D341Med (cell line): Measurements from ENCODE around the gene DGKD.

Experiments
- DNase-seq: peaks from one replicate; pipeline ENCODE4 v3.0.0; 2012; ENCODE audit warnings: low spot score

The DGKD gene

DNA sequence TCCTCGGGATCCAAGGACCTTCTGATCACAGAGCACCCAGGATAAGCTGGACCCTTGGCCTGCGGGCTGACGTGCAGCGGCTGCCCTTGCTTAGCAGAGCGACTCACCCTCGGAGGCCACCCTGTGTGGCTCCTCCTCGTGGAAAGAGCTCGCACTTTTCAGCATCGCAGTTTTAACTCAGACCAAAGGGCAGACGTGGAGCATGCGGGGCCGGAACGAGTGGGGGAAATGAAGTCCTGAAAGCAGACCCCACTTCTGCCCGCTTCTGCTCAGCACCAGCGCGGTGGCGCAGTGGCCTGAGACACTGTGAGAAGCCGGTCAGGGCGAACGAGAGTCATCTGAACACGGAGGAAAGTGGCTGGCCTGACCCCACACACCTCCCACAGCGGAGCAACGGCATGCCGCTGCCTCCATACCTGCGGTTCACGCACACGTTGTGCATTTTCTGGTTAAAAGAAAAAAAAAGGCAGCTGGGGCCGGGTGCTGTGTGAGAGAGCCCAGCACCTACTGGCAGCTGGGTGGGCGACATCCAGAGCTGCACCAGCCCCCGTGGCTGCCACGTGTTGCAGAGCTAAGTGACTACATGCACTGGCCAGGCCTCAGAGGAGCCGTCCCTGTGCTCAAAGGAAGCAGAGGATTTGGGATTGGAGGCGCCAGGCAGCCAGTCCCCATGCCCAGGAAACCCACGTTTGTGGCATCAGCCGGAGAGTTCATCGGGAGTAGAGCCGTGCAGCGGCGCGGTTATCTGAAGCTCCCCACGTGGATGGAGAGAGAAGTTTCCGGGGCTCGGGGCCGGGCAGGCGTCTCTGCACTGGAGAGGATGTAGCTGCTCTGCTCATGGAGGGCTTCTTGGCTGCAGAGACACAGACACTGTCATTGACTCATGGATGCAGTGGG lies 122.6 kb downstream of the DGKD start:
- peak; percentile 17 for DNase-seq

DNA sequence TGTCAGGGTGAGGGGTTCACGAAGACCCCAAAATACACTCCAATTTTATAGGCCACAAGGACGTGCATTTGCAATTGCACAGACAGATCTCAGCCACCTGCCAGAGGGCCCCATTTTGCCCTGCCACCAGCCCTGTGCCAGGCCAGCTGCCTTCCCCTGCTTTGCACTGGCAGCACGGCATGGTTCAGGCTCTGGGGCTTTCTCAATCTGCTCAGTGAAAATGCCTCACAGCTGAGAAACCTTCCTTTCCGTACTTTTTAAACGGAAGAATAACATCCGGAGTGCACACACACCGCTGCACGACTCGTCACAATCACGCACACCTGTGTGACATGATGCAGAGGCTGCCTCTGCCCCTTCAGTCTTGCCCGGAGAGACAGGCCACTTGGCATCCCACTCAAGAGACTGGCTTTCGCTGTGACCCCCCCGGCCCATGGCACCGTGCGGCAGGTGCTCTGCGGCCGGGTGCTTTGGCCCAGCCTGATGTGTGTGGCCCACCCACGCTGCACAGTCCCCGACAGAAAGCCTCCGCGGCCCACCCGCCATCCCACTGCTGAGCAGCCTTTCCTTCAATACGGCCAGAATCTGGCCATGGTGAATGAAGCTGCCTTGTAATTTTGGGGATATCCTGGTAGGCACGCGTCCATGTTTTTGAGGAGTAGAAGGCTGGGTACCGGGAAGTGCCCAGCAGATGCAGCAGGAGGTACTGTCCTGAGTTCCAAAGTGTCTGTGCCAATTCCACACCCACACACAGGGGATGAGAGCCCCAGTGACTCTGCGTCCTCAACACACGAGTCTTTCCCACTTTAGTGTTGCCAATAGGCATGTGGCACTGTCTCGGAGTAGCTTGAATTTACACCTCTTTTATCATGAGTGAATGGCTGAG lies 123.5 kb downstream of the DGKD start:
- DNase-seq, result peak; percentile 11

DNA sequence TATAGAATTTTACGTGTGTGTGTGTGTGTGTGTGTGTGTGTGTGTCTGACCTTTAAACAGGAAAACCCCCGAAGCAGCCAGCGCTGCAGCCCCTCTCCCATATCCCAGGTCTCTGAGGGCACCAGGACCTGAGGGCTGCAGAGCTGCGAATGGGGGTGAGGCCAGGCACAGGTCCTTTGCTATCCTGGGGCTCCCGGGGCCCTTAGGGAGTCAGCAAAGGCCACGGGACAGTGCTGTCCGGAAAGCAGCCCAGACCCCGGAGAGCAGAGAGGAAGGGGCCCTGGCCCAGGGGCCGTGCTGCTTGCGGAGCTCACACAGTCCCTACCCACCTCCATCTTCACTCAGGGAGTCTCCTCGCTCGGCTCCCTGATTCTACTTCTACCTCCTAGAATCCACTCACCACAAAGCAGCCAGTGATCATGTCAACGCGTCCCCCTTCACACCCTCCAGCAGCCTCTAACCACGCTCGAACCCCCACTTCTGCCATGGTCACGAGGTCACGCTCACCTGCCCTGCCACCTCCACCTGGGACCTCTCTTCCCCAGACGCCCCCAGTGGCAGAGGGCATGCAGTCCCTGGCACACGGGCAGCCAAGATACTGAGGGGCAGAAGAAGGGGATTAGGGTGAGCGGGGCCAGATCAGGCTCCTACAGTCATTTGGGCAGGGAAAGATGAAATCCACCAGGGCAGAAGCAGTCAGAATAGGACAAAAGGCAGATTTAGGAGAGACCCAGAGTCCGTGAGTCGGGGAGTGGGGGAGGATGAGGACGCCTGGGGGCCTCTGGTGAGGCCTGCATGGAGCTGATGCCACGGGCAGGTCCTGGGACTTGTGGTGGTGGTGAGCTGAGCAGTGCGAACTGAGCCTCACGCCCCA lies 125.6 kb downstream of the DGKD start:
- peak; percentile 15 for DNase-seq

DNA sequence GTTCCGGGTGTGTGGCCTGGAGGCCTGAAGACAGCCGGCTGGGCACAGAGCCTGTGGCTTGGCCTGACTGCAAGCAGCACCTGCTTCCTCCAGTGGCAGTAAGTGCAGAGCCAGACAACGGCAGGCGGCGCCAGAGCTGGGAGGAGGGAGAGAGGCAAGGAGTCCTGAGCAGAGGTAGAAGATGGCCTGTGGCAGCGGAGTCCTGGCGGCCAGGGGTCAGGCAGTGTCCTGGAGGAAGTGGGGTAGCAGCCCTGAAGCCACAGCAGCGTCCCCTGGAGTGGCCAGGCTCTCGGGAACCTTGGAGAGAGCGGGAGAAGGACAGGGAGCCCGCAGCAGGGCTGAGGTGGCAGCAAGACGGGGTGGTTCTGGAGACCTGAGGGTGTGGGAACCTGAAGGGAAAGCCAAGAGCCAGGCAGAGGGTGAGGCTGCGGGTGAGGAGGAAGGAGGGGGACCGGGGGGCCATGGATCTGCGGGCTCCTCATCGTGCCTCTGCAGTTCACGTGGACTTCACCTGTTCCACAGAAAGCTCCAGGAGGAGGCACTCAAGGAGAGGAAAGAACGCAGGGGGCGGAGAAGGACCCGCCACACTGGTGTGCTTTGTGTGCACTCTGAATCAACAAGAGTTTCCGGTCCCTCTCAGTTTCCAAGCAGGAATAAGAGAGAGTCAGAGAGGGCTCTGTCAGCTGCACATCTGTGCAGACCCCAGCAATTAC lies 126.4 kb downstream of the DGKD start:
- DNase-seq, result peak; percentile 24

DNA sequence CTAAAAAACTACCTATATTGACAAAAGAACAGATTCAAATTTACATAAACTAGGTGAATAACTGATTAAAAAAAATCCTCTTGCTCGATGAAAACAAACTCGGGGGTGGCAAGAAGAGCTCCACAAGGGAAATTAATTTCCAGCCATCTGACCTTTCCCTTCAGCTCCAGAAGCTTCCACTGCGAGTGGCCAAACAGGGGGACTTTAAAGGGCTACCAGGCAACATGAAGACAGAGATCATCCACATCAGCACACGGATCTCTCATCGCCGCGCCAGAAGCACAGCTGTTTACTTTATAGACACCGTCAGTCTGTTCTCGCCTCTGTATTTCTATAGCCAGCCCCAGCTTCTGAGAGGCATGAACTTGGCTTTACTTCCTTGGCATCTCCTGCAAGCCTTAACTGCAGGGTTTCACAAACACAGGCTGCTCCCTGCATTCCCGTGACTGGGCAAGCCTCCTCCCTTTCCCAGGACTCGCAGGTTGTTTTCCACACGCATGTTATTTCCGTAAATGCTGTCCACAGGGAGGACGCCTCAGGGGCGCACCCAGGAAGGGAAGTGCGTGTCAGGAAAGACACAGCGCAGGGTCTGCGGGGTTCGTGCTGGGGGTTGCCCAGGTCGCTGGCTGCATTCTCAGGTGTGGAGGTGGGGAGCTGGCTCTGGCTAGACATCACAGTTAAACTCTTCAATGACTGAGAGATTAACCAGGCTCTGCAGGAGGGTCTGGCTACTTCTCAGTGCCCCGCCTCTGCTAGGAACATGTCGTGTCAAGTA lies 127.3 kb downstream of the DGKD start:
- peak; percentile 15 for DNase-seq

DNA sequence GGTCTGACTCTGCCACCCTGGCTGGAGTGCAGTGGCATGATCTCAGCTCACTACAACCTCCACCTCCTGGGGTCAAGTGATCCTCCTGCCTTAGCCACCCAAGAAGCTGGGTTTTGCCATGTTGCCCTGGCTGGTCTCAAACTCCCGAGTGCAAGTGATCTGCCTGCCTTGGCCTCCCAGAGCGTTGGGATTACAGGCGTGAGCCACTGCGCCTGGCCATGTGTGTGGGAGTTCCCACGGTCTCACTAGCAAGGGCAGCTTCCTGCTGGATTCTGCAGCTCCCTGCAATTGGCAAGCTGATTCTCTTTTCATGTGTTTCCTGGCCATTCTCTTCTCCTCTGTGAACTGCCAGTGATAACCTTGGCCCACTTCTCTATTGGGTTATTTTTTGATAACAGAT lies 128.3 kb downstream of the DGKD start:
- DNase-seq, result no peak

DNA sequence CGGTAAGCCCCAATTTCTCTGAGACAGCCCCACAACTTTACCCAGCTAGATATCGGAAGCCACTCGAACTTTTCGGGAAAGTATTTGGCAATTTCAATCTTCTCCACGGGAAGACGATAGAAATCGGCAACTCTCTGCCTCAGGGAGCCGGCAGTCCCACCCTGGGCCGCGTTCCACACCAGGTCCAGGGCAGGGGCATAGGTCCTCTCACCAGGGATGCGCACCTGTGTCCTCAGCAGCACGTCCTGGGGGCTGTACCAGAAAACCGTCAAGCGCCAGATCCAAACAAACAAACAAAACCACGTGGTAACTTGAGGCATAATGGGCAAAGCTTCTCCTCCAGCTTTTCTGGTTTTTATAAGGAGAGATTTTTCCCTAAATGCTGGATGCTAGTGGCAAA lies 131.4 kb downstream of the DGKD start:
- DNase-seq, result no peak

DNA sequence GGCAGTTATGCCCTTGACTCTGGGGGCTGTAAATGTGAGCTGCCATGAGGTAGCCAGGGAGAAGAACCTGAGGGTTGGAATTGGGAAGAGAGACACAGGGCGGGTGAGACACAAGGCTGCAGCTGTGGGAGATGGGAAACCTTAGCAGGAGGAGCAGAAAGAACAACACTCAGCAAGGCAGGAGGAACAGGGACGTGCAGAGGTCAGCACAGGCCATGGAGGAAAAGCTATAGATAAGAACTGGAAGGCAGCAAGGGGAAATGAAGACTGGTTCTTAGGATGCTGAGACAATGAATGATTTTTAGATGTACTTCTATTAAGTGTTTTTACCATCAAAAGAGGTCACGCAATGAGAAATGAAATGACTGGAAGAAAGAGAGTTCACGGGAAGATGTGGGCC lies 132.1 kb downstream of the DGKD start:
- no peak for DNase-seq

DNA sequence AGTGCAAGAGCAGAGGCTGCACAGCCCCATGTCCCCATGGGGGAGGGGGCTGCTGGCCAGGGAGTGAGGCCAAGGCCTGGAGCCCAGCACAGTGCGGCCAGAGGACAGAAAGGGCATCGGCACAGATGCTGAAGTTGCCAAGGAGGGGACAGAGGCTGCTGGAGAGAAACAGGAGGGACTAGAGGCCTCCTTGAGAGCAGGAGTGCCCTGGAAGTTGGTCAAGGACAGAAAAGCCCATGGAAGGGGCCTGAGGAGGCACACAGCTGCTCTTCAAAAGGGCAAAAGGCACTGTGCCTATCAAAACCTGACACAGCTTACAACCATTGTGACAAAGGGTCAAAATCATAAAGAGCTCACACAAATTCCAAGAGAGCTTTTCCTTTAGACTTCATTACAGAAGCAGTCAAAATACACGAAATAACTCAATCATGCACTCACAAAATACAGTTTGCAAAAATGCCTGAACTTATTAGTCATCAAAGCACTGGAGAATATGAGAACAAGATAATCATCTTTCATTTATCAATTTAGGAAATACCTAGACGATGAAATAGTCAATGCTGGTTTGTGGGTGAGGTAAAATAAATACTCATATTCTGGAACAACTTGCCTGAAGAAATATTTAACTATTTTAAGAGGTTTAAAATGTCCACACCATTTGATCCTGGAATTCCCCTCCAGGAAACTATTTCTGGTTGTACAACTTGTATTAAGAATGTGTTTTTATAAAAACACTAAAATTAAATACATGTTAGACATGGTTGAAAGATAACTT lies 132.7 kb downstream of the DGKD start:
- DNase-seq, result no peak

DNA sequence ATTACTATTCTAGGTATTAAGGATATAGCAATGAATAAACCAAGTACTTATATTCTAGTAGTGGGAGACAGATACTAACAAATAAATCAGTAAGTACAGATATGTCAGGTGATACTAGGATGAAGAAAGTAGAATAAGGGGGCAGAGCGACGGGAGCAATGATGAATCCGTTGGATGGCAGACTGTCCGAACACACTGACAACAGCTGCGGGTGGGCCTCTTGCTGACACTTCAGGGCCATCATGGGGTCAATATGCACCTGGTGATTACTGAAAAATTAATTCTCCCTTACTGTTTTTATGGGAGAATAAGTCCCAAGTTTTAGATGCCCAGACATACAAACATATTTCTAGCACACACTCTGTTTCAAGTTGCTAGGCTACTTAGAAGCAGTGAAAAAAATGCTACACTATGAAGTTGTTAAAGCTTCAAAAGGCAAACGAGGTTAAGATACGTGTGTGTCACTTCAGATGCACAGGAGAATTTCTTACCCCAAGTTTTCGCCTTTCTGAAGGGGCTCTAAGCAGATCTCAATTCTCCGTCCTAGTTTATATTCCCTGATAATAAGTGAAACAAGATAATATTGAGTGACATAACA lies 133.6 kb downstream of the DGKD start:
- DNase-seq, result no peak

DNA sequence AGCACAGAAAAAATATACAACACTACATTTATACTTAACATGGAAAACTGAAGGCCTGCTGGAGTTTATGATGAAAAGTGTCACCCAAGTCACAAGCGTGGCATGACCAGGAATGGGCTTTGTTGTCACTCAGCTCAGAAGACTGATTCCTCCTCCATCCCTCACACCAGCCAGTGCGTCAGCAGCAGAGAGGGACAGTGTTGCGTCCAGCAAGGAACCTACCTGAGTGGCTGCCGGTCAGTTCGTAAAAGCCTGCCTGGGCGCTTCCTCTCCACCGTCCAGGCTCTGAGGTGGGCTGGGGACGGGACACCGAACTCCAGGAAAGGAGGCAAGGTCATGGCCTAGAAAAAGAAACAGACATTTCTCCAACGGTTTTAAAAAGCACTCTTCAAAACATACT lies 134.8 kb downstream of the DGKD start:
- DNase-seq, result no peak

DNA sequence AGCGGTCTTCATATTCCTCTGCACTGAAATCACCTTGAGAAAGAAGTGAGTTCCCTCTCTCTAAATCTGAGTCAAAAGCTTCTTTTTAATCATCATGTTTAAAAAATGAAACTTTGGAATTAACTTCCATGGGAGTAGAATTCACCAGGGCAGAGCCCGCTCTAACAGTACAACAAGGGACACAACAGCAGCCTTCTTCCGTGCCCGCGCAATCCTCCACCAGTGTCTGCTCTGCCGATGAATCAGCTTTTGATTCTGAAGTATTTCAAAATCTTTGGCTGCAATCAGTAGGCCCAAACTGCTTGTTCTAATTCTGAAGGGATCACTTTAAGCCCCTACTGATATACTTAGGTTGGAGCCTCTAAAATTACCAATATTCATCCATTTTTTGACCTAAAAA lies 135.4 kb downstream of the DGKD start:
- no peak for DNase-seq

DNA sequence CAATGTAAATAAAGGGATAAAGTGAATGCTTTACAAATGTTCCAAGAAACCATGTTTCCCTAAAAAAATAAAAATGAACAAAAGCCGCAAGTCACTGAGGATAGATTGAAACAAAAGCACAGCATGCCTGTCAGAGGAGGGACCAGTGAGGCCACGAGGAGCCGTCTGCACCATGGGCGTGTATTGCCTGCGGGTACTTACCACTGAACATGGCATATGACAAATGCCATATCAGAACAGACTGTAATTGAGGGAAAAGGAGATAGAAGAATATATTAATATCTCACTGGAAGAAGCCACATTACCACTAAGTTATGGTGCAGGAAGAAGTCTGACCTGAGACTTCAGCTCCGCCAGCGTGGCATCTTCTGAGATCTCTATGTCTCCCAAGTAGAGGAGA lies 136.5 kb downstream of the DGKD start:
- DNase-seq, result no peak

DNA sequence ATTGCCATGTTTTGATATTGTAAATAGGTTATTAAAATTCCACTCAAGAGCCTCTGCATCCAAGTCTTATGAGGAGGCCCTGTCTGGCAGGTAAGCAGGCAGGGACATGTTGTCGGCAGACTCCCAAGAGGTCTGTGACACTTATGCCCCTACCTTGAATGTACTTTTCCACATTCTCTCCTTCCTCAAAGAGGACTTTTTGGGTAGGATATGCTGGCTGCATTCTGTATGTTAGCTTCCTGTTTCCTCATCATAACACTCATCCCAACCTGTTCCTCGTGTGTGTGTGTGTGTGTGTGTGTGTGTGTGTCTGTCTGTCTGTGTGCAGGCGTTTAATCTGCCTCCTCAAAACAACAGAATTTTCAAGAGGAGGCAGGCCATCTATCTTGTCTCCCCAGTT lies 137.0 kb downstream of the DGKD start:
- no peak for DNase-seq

DNA sequence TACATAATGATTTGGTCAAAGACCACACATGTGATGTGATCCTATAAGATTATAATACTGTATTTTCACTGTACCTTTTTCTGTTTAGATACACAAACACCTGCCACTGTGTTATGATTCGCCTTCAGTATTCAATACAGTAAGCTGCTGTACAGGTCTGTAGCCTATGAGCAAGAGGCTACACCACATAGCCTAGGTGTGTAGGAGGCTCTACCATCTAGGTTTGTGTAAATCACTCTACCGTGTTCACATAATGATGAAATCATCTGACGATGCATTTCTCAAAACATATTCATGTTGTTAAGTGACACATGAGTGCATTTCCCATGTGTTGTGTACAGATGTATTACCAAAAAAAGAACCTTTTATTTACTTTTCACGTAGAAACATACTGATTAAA lies 137.8 kb downstream of the DGKD start:
- DNase-seq, result no peak

DNA sequence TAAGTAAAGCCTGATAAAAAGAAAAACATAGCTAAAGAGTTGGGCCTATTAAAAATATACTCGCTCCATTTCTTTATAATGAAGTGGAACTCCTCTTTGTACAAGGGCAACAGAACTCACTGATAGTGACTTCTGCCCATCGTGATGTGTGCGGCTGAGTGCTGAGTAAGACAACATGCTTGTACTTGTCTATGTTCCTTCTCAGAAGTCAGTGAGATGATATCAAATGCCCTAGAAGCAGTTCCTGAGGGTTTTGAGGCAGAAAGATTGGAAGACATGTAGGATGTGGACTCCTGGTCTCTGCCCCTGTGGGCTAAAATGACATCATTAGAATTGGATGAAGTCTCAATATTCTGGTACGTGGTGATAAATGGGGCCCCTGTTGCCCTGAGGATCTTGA lies 138.5 kb downstream of the DGKD start:
- DNase-seq, result no peak

DNA sequence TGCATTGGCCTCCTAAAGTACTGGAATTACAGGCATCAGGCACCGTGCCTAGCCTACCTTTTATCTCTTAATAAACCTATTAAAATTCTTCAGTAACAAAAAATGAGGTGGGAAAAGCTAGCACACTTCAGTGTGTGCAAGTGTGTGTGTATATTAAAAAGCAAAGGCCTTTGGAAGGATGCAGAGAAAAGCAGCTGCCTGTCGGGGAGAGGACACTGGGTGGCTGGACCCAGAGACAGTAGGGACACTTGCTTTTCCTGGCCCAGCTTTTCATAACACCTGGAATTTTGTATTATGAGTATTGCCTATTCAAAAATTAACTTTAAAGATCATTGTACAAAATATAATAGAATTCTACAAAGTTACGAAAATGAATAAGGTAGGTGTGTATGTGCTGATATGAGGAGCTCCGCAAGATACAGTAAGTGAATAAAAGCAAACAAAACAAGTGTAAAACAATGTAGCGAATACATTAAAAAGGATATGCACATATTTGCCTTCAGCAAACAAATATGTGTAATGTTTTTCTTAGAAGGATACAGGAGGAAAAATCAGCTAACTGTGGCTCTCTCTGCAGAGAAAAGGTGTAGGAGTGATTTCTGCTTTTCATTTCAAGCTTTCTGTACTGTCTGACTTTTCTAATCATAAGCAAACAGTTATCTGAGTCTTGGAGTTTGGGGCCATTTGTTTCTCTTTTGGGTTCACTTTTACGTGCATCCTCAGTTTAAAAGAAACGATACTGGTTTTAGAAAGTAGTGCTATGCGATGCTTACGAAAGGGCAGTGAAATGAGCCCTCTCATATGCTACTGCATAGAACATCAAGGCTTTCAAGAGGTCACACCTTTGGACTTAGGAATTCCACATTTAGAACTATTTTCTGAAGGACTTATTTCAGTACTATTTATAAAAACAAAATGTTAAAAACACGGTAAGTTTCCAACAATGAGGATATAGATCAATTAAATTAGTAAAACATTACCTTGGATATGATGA lies 141.5 kb downstream of the DGKD start:
- DNase-seq, result no peak

DNA sequence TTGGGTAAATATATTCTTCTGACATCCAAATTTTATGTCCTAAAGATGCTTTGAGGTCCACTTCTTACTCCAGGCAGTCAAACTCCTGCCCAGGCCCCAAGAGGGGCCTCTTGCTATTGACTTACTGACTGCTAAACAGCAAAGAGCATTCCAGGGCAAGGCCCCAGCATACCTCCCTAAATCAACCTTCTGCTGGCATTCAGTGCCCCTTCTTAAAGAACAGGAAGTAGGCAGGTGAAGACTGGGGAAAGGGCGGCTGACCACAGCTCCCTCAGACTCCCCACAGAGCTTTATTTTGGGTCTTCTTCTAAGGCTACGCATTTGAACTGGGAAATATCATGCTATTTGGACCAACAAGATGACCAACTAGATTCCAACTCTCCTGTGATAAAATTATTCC lies 143.4 kb downstream of the DGKD start:
- DNase-seq, result no peak
